GM23338 (cell line): Measurements from ENCODE around the gene SLC4A3. TPM values are rescaled to one million over a fixed set of nuclear protein-coding genes. Genes with fewer than 3 reads are reported as not detected.
"Not testable (repeated sequence)": the region's sequence is repeated elsewhere in the genome, so short reads cannot be mapped to it uniquely, and the experiment has no call there.

Source experiments
- ATAC-seq: fragments of 200-7000 bp; cut with Tn5 transposase; 3 replicates; pipeline ENCODE4 v1.9.1; 2020
- DNase-seq: peaks from one replicate; pipeline ENCODE4 v3.0.0-alpha.2; 2015; ENCODE audit warnings: low spot score
- H2AFZ ChIP-seq: fragments of 200-600 bp; sonication (generic); 2 replicates; pipeline ENCODE4 v1.8.0; 2016; ENCODE audit warnings: antibody characterized with exemption, mild to moderate bottlenecking, moderate library complexity
- H3F3A ChIP-seq: fragments of 200-600 bp; sonication (generic); replicated peaks from 2 replicates; pipeline ENCODE4 v1.8.0; 2017; ENCODE audit warnings: antibody characterized with exemption, mixed run types, low read depth
- H3K27ac ChIP-seq: fragments of 200-600 bp; sonication (generic); 2 replicates; pipeline ENCODE4 v1.6.1; 2016; ENCODE audit warnings: low read depth
- H3K27me3 ChIP-seq: fragments of 200-600 bp; sonication (generic); 2 replicates; pipeline ENCODE4 v1.8.0; 2016; ENCODE audit warnings: mild to moderate bottlenecking, mixed run types, moderate library complexity; ENCODE audit not compliant: insufficient read depth
- H3K36me3 ChIP-seq: fragments of 200-600 bp; sonication (generic); 2 replicates; pipeline ENCODE4 v1.8.0; 2016; ENCODE audit warnings: mild to moderate bottlenecking; ENCODE audit not compliant: insufficient read depth
- H3K4me1 ChIP-seq: fragments of 200-600 bp; sonication (generic); 2 replicates; pipeline ENCODE4 v1.8.0; 2016; ENCODE audit warnings: mild to moderate bottlenecking, moderate library complexity; ENCODE audit not compliant: insufficient read depth
- H3K4me2 ChIP-seq: fragments of 200-600 bp; sonication (generic); 2 replicates; pipeline ENCODE4 v1.7.1; 2017; ENCODE audit warnings: mixed run types
- H3K4me3 ChIP-seq: fragments of 200-600 bp; sonication (generic); 2 replicates; pipeline ENCODE4 v1.6.1; 2016; ENCODE audit warnings: mixed run types
- H3K79me2 ChIP-seq: fragments of 200-600 bp; sonication (generic); replicated peaks from 2 replicates; pipeline ENCODE4 v1.8.0; 2017; ENCODE audit warnings: mild to moderate bottlenecking; ENCODE audit not compliant: insufficient read depth
- H3K9me2 ChIP-seq: fragments of 200-600 bp; sonication (generic); 2 replicates; pipeline ENCODE4 v1.8.0; 2017; ENCODE audit not compliant: insufficient read depth
- H4K20me1 ChIP-seq: fragments of 200-600 bp; sonication (generic); replicated peaks from 2 replicates; pipeline ENCODE4 v1.8.0; 2017; ENCODE audit warnings: mild to moderate bottlenecking; ENCODE audit not compliant: insufficient read depth
- H3K27ac Mint-ChIP-seq: 2 replicates; pipeline ENCODE4 v1.8.0; 2020; ENCODE audit warnings: inconsistent platforms, mild to moderate bottlenecking, moderate library complexity, mixed read lengths
- H3K27me3 Mint-ChIP-seq: 3 replicates; pipeline ENCODE4 v1.8.0; 2022; ENCODE audit warnings: low read depth, mild to moderate bottlenecking, moderate library complexity, mixed read lengths, inconsistent platforms; ENCODE audit not compliant: insufficient read depth, poor library complexity
- H3K36me3 Mint-ChIP-seq: 3 replicates; pipeline ENCODE4 v1.8.0; 2021; ENCODE audit warnings: low read depth, mild to moderate bottlenecking, inconsistent platforms, moderate library complexity, mixed read lengths
- H3K4me1 Mint-ChIP-seq: 3 replicates; pipeline ENCODE4 v1.8.0; 2020; ENCODE audit warnings: mild to moderate bottlenecking, inconsistent platforms, mixed read lengths
- H3K4me3 Mint-ChIP-seq: 3 replicates; pipeline ENCODE4 v1.8.0; 2021; ENCODE audit warnings: moderate library complexity, mild to moderate bottlenecking, inconsistent platforms, mixed read lengths
- H3K9me3 Mint-ChIP-seq: 3 replicates; pipeline ENCODE4 v1.8.0; 2020; ENCODE audit warnings: moderate library complexity, mild to moderate bottlenecking, inconsistent platforms, mixed read lengths
- EZH2phosphoT487 ChIP-seq: fragments of 200-600 bp; sonication (generic); IDR thresholded peaks from one replicate; pipeline ENCODE4 v1.8.1; 2018; ENCODE audit warnings: antibody characterized with exemption; ENCODE audit not compliant: unreplicated experiment
- JUNB ChIP-seq: IDR thresholded peaks from one replicate; pipeline ENCODE4 v1.6.1; 2016; ENCODE audit warnings: antibody characterized with exemption; ENCODE audit not compliant: unreplicated experiment
- ZNF462 ChIP-seq: fragments of 250-450 bp; sonication (Bioruptor Pico); IDR thresholded peaks from 2 replicates; pipeline ENCODE4 v1.5.0; 2020; ENCODE audit warnings: mild to moderate bottlenecking, moderate library complexity
- polyA plus RNA-seq: library from polyadenylated mRNA; unstranded; fragments of >200 nt; fragmentation: Nextera tagmentation; extraction: Ambion mirVana; gene quantifications from 2 replicates; pipeline ENCODE4 v1.2.1, GENCODE V29; 2016
- total RNA-seq: library from RNA; depleted of rRNA; stranded (reverse); fragments of >200 nt; shearing (Covaris generic); gene quantifications from 2 replicates; pipeline ENCODE4 v1.2.3, GENCODE V29; 2014

SLC4A3 gene
- total and polyA plus RNA-seq, 2 experiments from 2014 or later, result 3.6 to 6.8 TPM

GRCh38 chr2:219681694-219682300 lies 54.4 kb downstream of the SLC4A3 start (continued):
- no peak for TF ChIP-seq ZNF462 (CRISPR knock-in tag)
- TF ChIP-seq JUNB, result no peak
- TF ChIP-seq EZH2phosphoT487, result no peak

GRCh38 chr2:219683474-219683873 lies 56.0 kb downstream of the SLC4A3 start:
- not testable (repeated sequence) for DNase-seq, H3K4me2 ChIP-seq, ATAC-seq, H3K9me2 ChIP-seq, H3K27ac ChIP-seq, H3K4me1 ChIP-seq, H2AFZ ChIP-seq, H3K27me3 ChIP-seq, H3F3A ChIP-seq, H3K27ac Mint-ChIP-seq, H4K20me1 ChIP-seq, H3K4me3 Mint-ChIP-seq, H3K79me2 ChIP-seq, H3K36me3 ChIP-seq, H3K4me3 ChIP-seq
- peaks cover 13% of the 10 kb centered on the region for H3K27me3 Mint-ChIP-seq
- peaks cover 24% of the 10 kb centered on the region for H3K9me3 Mint-ChIP-seq
- peaks cover 22% of the 10 kb centered on the region for H3K36me3 Mint-ChIP-seq
- peaks cover 30% of the 10 kb centered on the region for H3K4me1 Mint-ChIP-seq
